BJ (cell line): ENCODE measurements around the gene ZNF580. TPM values are rescaled to one million over a fixed set of nuclear protein-coding genes. Genes with fewer than 3 reads are reported as not detected.
A peak's percentile ranks its signal among the peaks of the same experiment; 100 is the strongest.

Experiments used
- CTCF ChIA-PET: fragments of 350-600 bp; formaldehyde crosslinking; extraction: SDS; loops from one replicate; lab custom pipeline; 2021; ENCODE audit warnings: antibody characterized with exemption, inconsistent platforms; lab: Yijun Ruan, JAX
- POLR2A ChIA-PET: fragments of 300-600 bp; sonication (Branson Sonifier 250); formaldehyde crosslinking; extraction: SDS; loops from one replicate; lab custom pipeline; 2021; ENCODE audit warnings: antibody characterized with exemption; lab: Charles Lee
- DNase-seq: peaks from one replicate; pipeline ENCODE4 v3.0.0-alpha.2; 2011; ENCODE audit warnings: low read depth
- H3K27me3 ChIP-seq: 2 replicates; pipeline ENCODE4 v1.6.0; 2011; ENCODE audit warnings: low read length; ENCODE audit not compliant: control insufficient read depth, insufficient read depth
- H3K36me3 ChIP-seq: 2 replicates; pipeline ENCODE4 v1.5.1; 2011; ENCODE audit warnings: low read length; ENCODE audit not compliant: control insufficient read depth, insufficient read depth
- H3K4me3 ChIP-seq: 2 replicates; pipeline ENCODE4 v1.5.1; 2011; ENCODE audit warnings: low read depth, mild to moderate bottlenecking, control low read depth, low read length
- CTCF ChIP-seq: IDR thresholded peaks from 2 replicates; pipeline ENCODE4 v1.5.1; 2011; ENCODE audit warnings: low read depth, mild to moderate bottlenecking, control low read depth, inconsistent platforms, low read length, moderate library complexity; ENCODE audit not compliant: insufficient read depth
- polyA plus RNA-seq: library from polyadenylated mRNA; depleted of rRNA; stranded (reverse); fragments of >200 nt; gene quantifications from 2 replicates; pipeline ENCODE4 v1.2.3, GENCODE V29; 2011

The ZNF580 gene
- polyA plus RNA-seq, 1 experiment, result 12.2 TPM

- ChIA-PET POLR2A (no interaction called here), CTCF (interaction anchor here (0.7 kb wide), 1 partner anchor 90 kb away, joined by 3 read pairs; no protein-coding TSS in a partner anchor)
- Histone ChIP-seq H3K4me3 (no peak overlapping the region), H3K27me3 (no peaks in the 10 kb centered on the region), H3K36me3 (peaks cover 14% of the 10 kb centered on the region)
- no peak for DNase-seq
- TF ChIP-seq CTCF, result no peak
These were observed 45.7 kb upstream of the ZNF580 start for GRCh38 chr19:55594996-55595545.

GRCh38 chr19:55596304-55596703 lies 44.5 kb upstream of the ZNF580 start:
- Histone ChIP-seq H3K4me3 (no peak overlapping the region), H3K36me3 (peaks cover 14% of the 10 kb centered on the region), H3K27me3 (no peaks in the 10 kb centered on the region)
- no peak for DNase-seq
- CTCF ChIA-PET, result no interaction called here
- POLR2A ChIA-PET, result no interaction called here
- no peak for TF ChIP-seq CTCF

GRCh38 chr19:55597501-55597921 lies 43.3 kb upstream of the ZNF580 start:
- no peaks in the 10 kb centered on the region for H3K27me3 ChIP-seq
- H3K36me3 ChIP-seq, result peaks cover 10% of the 10 kb centered on the region
- POLR2A ChIA-PET, result no interaction called here
- CTCF ChIA-PET, result no interaction called here
- DNase-seq, result no peak
- no peak for TF ChIP-seq CTCF
- no peak overlapping the region for H3K4me3 ChIP-seq

GRCh38 chr19:55598034-55598433 lies 42.8 kb upstream of the ZNF580 start:
- no peak overlapping the region for H3K4me3 ChIP-seq
- POLR2A ChIA-PET, result no interaction called here
- no peak for DNase-seq
- TF ChIP-seq CTCF, result no peak
- H3K36me3 ChIP-seq, result peaks cover 11% of the 10 kb centered on the region
- CTCF ChIA-PET, result no interaction called here
- no peaks in the 10 kb centered on the region for H3K27me3 ChIP-seq

- ChIA-PET POLR2A (interaction anchor here (0.5 to 0.7 kb wide), 3 partner anchors 20 to 319 kb away, joined by 3 to 5 read pairs (median 3); partner anchors contain the start of gene SSC5D), CTCF (interaction anchor here (0.6 to 2.0 kb wide), 6 partner anchors 16 to 131 kb away, joined by 3 to 11 read pairs (median 4); partner anchors contain the start of gene U2AF2)
- DNase-seq, result peak; percentile 79
- no peaks in the 10 kb centered on the region for H3K27me3 ChIP-seq
- TF ChIP-seq CTCF, result no peak
- peaks cover 11% of the 10 kb centered on the region for H3K36me3 ChIP-seq
- peak overlapping the region; percentile 88 for H3K4me3 ChIP-seq
These were observed 41.9 kb upstream of the ZNF580 start for GRCh38 chr19:55598719-55599467.
